ENCODE data around the gene CARHSP1. TPM values are rescaled to one million over a fixed set of nuclear protein-coding genes. Genes with fewer than 3 reads are reported as not detected.
"Not testable (repeated sequence)": the region's sequence is repeated elsewhere in the genome, so short reads cannot be mapped to it uniquely, and the experiment has no call there.

The CARHSP1 gene
- total and polyA plus RNA-seq, 2 of the 4 experiments (the other 2 are of a cell fraction), result 121 to 138 TPM

- H4K91ac ChIP-seq (ENCODE audit: insufficient read depth, low read depth, low read length), result no peak overlapping the region
- WGBS, 2 experiments (ENCODE audit: extremely low coverage in 2 of 2, insufficient read length in 1 of 2), result 0% methylated on average over 1 of the region's 6 CpGs; no CpG with 5 or more reads in 1 of the 2 experiments
- H3K79me1 ChIP-seq (ENCODE audit: low read depth in 1 of 2, low read length in 2 of 2), result peaks cover 0 to 7% of the 10 kb centered on the region in 2 experiments; a peak in 1 of 4 replicates
- dilution Hi-C loops (cut with HindIII; ENCODE audit: low sequenced_read_pairs, unreplicated experiment), result no loop called here
- H3K4ac ChIP-seq (ENCODE audit: low read depth, low read length), result no peak overlapping the region
- CTCF ChIA-PET, result interaction anchor here (0.6 to 0.7 kb wide), 2 partner anchors 15 to 1766 kb away, joined by 3 to 4 read pairs; no protein-coding TSS in a partner anchor
- DNase-seq, result no peak
- H3K4me1 ChIP-seq (ENCODE audit: control insufficient read depth, insufficient read depth, low read length), result peaks cover 14% of the 10 kb centered on the region
- peak overlapping the region; percentile 61 for H2AFZ ChIP-seq (replicated peaks; ENCODE audit: low read length, poor library complexity)
- POLR2A ChIA-PET (ENCODE audit: unreplicated experiment), result no interaction called here
- H3K9me3 ChIP-seq (ENCODE audit: control insufficient read depth, insufficient read depth, low read length), result no peaks in the 10 kb centered on the region
- intact Hi-C loops (cut with micrococcal nuclease), result no loop called here
- no peak overlapping the region for H4K8ac ChIP-seq (ENCODE audit: low read depth in 2 of 2, low read length in 2 of 2)
- no peak overlapping the region for H2AK5ac ChIP-seq (ENCODE audit: low read depth, low read length)
- no peak overlapping the region for H3K9ac ChIP-seq (ENCODE audit: low read depth, low read length)
- H2BK5ac ChIP-seq (ENCODE audit: low read depth, low read length, poor library complexity, severe bottlenecking), result no peak overlapping the region
- in situ Hi-C loops (cut with MboI; ENCODE audit: low sequenced_read_pairs), result no loop called here
- H4K20me1 ChIP-seq (ENCODE audit: insufficient read depth, low read length), result no peaks in the 10 kb centered on the region
- no peak overlapping the region for H3K23ac ChIP-seq (ENCODE audit: low read depth, low read length)
- no peaks in the 10 kb centered on the region for H3K36me3 ChIP-seq (ENCODE audit: control insufficient read depth, insufficient read depth, low read length)
- no peak overlapping the region for H2BK20ac ChIP-seq (ENCODE audit: low read depth, low read length)
- H4K5ac ChIP-seq (ENCODE audit: low read depth, low read length), result no peak overlapping the region
- no peaks in the 10 kb centered on the region for H3K27me3 ChIP-seq (ENCODE audit: control insufficient read depth, insufficient read depth, low read length)
- H3K9me1 ChIP-seq (ENCODE audit: insufficient read depth, low read length), result peaks cover 8% of the 10 kb centered on the region
- no peak overlapping the region for H3K18ac ChIP-seq (ENCODE audit: low read depth, low read length)
- H3K27ac ChIP-seq (ENCODE audit: insufficient read depth, low read length), result no peak overlapping the region
- no peak overlapping the region for H2BK120ac ChIP-seq (ENCODE audit: low read depth, low read length)
- TF ChIP-seq MXI1 (IDR thresholded peaks at IDR 0.05; ENCODE audit: borderline replicate concordance, low read depth, low read length) (no peak), RCOR1 (IDR thresholded peaks at IDR 0.05; ENCODE audit: insufficient replicate concordance, low read length) (no peak), RAD21 (IDR thresholded peaks at IDR 0.05; ENCODE audit: low read length) (no peak), RFX5 (IDR thresholded peaks at IDR 0.05; ENCODE audit: low read depth, low read length) (no peak), MAFK (IDR thresholded peaks at IDR 0.05; ENCODE audit: low read depth, low read length) (no peak), CHD1 (IDR thresholded peaks at IDR 0.05; ENCODE audit: low read depth, low read length) (no peak), BHLHE40 (IDR thresholded peaks at IDR 0.05; ENCODE audit: low read depth, low read length) (no peak), POLR2A (IDR thresholded peaks at IDR 0.05; ENCODE audit: low read depth, low read length) (no peak)
- no peak overlapping the region for H3K4me3 ChIP-seq (ENCODE audit: insufficient read depth, low read depth, low read length)
- H2AK9ac ChIP-seq (replicated peaks; ENCODE audit: low read depth, low read length, poor library complexity), result no peak overlapping the region
- H3K14ac ChIP-seq (replicated peaks; ENCODE audit: low read depth, low read length), result no peak overlapping the region
- no peak overlapping the region for H3K4me2 ChIP-seq (ENCODE audit: low read depth, low read length)
- no TSS peak for BruUV-seq (replicated peaks)
- ATAC-seq (ENCODE audit: low read depth), result no peak
- H2BK15ac ChIP-seq (ENCODE audit: low read depth, low read length), result no peak overlapping the region
- no peak overlapping the region for H3K56ac ChIP-seq (ENCODE audit: extremely low read depth, insufficient read depth, low read length)
Observed at GRCh38 chr16:8874388-8874787, 5.6 kb upstream of the CARHSP1 start.

DNA sequence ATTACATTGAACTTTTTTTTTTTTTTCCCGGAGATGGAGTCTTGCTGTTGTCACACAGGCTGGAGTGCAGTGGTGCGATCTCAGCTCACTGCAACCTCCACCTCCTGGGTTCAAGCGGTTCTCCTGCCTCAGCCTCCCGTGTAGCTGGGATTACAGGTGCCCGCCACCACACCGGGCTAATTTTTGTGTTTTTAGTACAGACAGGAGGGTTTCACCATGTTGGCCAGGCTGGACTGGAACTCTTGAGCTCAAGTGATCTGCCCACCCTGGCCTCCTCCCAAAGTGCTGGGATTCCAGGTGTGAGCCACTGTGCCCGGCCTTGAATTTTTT, 5.0 kb upstream of the CARHSP1 start:
- H2AK9ac ChIP-seq (replicated peaks; ENCODE audit: low read depth, low read length, poor library complexity); H3K18ac ChIP-seq (ENCODE audit: low read depth, low read length); H2BK120ac ChIP-seq (ENCODE audit: low read depth, low read length); H3K4me3 ChIP-seq (ENCODE audit: insufficient read depth, low read depth, low read length); H2BK5ac ChIP-seq (ENCODE audit: low read depth, low read length, poor library complexity, severe bottlenecking); H2AK5ac ChIP-seq (ENCODE audit: low read depth, low read length); H3K9me1 ChIP-seq (ENCODE audit: insufficient read depth, low read length); H3K9me3 ChIP-seq (ENCODE audit: control insufficient read depth, insufficient read depth, low read length); H4K8ac ChIP-seq (ENCODE audit: low read depth in 2 of 2, low read length in 2 of 2); H3K4me2 ChIP-seq (ENCODE audit: low read depth, low read length); H2AFZ ChIP-seq (replicated peaks; ENCODE audit: low read length, poor library complexity); H4K5ac ChIP-seq (ENCODE audit: low read depth, low read length); ATAC-seq (ENCODE audit: low read depth); H4K91ac ChIP-seq (ENCODE audit: insufficient read depth, low read depth, low read length); POLR2A ChIA-PET (ENCODE audit: unreplicated experiment); H3K27me3 ChIP-seq (ENCODE audit: control insufficient read depth, insufficient read depth, low read length); H3K4ac ChIP-seq (ENCODE audit: low read depth, low read length); DNase-seq; H3K27ac ChIP-seq (ENCODE audit: insufficient read depth, low read length); BruUV-seq (replicated peaks); H3K23ac ChIP-seq (ENCODE audit: low read depth, low read length); H3K9ac ChIP-seq (ENCODE audit: low read depth, low read length); H4K20me1 ChIP-seq (ENCODE audit: insufficient read depth, low read length); dilution Hi-C loops (cut with HindIII; ENCODE audit: low sequenced_read_pairs, unreplicated experiment); H2BK15ac ChIP-seq (ENCODE audit: low read depth, low read length); H2BK20ac ChIP-seq (ENCODE audit: low read depth, low read length); in situ Hi-C loops (cut with MboI; ENCODE audit: low sequenced_read_pairs); H3K56ac ChIP-seq (ENCODE audit: extremely low read depth, insufficient read depth, low read length); H3K36me3 ChIP-seq (ENCODE audit: control insufficient read depth, insufficient read depth, low read length); H3K79me1 ChIP-seq (ENCODE audit: low read depth in 1 of 2, low read length in 2 of 2); H3K14ac ChIP-seq (replicated peaks; ENCODE audit: low read depth, low read length); intact Hi-C loops (cut with micrococcal nuclease): not testable (repeated sequence)
- CTCF ChIA-PET, result interaction anchor here (0.6 to 0.7 kb wide), 2 partner anchors 15 to 1767 kb away, joined by 3 to 4 read pairs; no protein-coding TSS in a partner anchor
- no CpG with 5 or more reads among the region's 7 CpGs for WGBS, 2 experiments (ENCODE audit: extremely low coverage in 2 of 2, insufficient read length in 1 of 2)
- peaks cover 11% of the 10 kb centered on the region for H3K4me1 ChIP-seq (ENCODE audit: control insufficient read depth, insufficient read depth, low read length)
